ENCODE measurements around the gene VTCN1.
"Not testable (repeated sequence)": the region's sequence is repeated elsewhere in the genome, so short reads cannot be mapped to it uniquely, and the experiment has no call there.

Gene VTCN1

GRCh38 chr1:117122330-117123025 is 88.2 kb downstream of the VTCN1 start:
- H3K9me3 ChIP-seq (replicated peaks; ENCODE audit: insufficient read depth, low read length), result no peaks in the 10 kb centered on the region
- no peaks in the 10 kb centered on the region for H3K9me2 ChIP-seq (replicated peaks; ENCODE audit: insufficient read depth, low read length)
- H3K4me1 ChIP-seq (ENCODE audit: low read length), result no peaks in the 10 kb centered on the region
- no peaks in the 10 kb centered on the region for H3K79me2 ChIP-seq (ENCODE audit: low read length)
- H3K27ac ChIP-seq (ENCODE audit: low read length), result no peak overlapping the region
- H3K4me2 ChIP-seq (ENCODE audit: low read depth, low read length), result peak overlapping the region; percentile 37; the same call in 1 of the 2 replicates
- no peak for DNase-seq
- H3K36me3 ChIP-seq (replicated peaks; ENCODE audit: insufficient read depth, low read length), result no peaks in the 10 kb centered on the region
- no peak overlapping the region; the same call in 1 of the 2 replicates for H3K9ac ChIP-seq (ENCODE audit: low read length)
- H3F3A ChIP-seq (ENCODE audit: insufficient read depth, low read length), result no peaks in the 10 kb centered on the region
- peak overlapping the region; percentile 77 for H3K4me3 ChIP-seq (ENCODE audit: low read length)
- peak overlapping the region; percentile 74 for H2AFZ ChIP-seq (ENCODE audit: low read length)
- TF ChIP-seq, protein P1, sequence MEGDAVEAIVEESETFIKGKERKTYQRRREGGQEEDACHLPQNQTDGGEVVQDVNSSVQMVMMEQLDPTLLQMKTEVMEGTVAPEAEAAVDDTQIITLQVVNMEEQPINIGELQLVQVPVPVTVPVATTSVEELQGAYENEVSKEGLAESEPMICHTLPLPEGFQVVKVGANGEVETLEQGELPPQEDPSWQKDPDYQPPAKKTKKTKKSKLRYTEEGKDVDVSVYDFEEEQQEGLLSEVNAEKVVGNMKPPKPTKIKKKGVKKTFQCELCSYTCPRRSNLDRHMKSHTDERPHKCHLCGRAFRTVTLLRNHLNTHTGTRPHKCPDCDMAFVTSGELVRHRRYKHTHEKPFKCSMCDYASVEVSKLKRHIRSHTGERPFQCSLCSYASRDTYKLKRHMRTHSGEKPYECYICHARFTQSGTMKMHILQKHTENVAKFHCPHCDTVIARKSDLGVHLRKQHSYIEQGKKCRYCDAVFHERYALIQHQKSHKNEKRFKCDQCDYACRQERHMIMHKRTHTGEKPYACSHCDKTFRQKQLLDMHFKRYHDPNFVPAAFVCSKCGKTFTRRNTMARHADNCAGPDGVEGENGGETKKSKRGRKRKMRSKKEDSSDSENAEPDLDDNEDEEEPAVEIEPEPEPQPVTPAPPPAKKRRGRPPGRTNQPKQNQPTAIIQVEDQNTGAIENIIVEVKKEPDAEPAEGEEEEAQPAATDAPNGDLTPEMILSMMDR (IDR thresholded peaks at IDR 0.05; ENCODE audit: low read length), result no peak
- TF ChIP-seq EZH2phosphoT487 (IDR thresholded peaks at IDR 0.05; ENCODE audit: low read length) (no peak), EZH2 (optimal IDR thresholded peaks at IDR 0.05; ENCODE audit: low read depth, low read length) (no peak)
- no peaks in the 10 kb centered on the region for H3K27me3 ChIP-seq (replicated peaks; ENCODE audit: insufficient read depth, low read length)
- H4K20me1 ChIP-seq (ENCODE audit: insufficient read depth, low read length), result no peaks in the 10 kb centered on the region

DNA sequence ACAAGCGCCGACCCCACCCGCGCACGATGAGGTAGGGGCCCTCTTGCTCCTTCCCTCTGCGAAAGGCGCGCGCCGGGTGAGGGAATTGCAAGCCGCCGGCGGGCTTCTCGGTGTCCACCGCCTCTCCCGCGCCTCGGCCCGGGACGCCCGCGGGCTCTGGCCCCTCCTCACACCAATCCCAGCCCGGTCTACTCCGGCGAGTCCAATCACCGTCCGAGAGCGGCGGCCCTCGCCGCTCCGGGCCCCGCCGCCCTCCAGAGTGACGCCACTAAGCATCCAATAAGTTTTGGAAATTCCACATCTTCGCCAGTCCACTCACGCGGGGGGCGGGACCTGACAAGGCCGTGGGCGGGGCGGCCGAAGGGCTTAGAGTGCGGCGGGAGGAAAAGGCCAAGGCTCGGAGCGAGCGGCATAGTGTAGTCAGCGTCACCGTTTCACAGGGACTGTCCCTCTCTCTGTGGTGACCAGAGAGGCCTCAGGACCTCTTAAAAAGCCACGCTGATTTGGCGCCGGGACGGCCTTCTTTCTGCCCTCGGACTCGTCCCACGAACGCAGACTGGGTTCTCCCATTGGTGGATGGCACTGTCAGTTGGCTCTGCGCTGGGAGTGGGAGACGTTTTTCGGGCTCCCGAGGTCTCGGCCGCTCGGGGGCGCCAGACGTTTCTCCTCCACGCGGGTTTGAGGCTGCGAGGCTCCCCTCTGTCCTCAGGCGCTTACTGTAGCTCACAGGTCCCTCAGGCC is 89.0 kb downstream of the VTCN1 start, which contains the start of gene TRIM45:
Gene TRIM45 (minus strand): TSS at position 161 of the 741 bp plus-strand sequence. CDS start 548 bp downstream, outside the sequence.
- TF ChIP-seq EZH2 (optimal IDR thresholded peaks at IDR 0.05; ENCODE audit: low read depth, low read length), result no peak
- TF ChIP-seq, protein P1 (IDR thresholded peaks at IDR 0.05; ENCODE audit: low read length), result peak; percentile 50
- Histone ChIP-seq H2AFZ (ENCODE audit: low read length) (peak within 1 kb of the TSS; percentile 74), H3K36me3 (replicated peaks; ENCODE audit: insufficient read depth, low read length) (no peaks in the 10 kb centered on the region), H3K4me2 (ENCODE audit: low read depth, low read length) (peak within 1 kb of the TSS; percentile 59; the same call in 1 of the 2 replicates), H3K27ac (ENCODE audit: low read length) (peak within 1 kb of the TSS; percentile 35; the same call in 1 of the 2 replicates), H3K79me2 (ENCODE audit: low read length) (no peaks in the 10 kb centered on the region), H3K27me3 (replicated peaks; ENCODE audit: insufficient read depth, low read length) (no peaks in the 10 kb centered on the region), H3K9ac (ENCODE audit: low read length) (peak within 1 kb of the TSS; percentile 62), H4K20me1 (ENCODE audit: insufficient read depth, low read length) (no peaks in the 10 kb centered on the region), H3F3A (ENCODE audit: insufficient read depth, low read length) (no peaks in the 10 kb centered on the region), H3K4me3 (ENCODE audit: low read length) (peak within 1 kb of the TSS; percentile 77), H3K9me2 (replicated peaks; ENCODE audit: insufficient read depth, low read length) (no peaks in the 10 kb centered on the region), H3K4me1 (ENCODE audit: low read length) (no peaks in the 10 kb centered on the region), H3K9me3 (replicated peaks; ENCODE audit: insufficient read depth, low read length) (no peaks in the 10 kb centered on the region)
- DNase-seq, result peak; percentile 84

DNA sequence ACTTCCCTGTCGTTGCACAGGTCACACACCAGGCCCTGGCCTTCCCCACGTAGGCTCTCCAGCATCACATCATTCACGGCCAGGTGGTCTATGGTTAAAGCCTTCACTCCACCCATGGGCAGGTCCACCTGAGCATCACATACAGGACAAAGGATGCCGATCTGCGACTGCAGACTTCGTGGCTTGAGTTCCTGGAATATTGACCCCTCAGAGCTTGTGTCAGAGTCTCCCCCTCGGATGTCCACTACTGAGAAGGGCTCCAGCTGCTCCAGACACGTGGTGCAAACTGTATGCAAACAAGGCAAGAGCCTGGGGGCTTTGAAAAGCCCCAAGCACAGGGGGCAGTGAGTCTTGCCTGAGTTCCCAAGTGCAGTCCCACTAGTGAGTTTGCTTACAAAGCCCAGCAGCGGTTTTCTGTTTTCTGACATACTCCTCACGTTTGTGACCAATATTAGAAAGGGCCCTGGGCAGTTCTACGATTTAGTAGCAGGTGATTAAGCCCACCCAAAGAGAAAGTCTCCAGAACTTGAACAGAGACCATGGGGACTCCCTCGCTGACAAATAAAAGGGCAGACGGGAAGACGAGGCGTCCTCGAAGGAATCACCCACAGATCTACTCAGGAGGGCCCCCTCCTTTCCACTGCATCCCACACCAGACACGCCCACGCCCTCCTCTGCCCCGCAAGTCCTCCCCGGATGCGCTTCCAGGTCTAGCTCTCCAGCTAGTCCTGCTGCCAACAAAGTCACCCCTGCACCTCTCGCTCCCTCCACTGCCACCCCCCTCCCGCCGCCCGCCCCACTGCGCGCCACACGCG is 89.7 kb downstream of the VTCN1 start:
- H2AFZ ChIP-seq (ENCODE audit: low read length), result 0 out of 2 replicates have a peak overlapping the region, but pooled peaks have one; percentile 23
- H3K9ac ChIP-seq (ENCODE audit: low read length), result peak overlapping the region; percentile 62; the same call in 1 of the 2 replicates

DNA sequence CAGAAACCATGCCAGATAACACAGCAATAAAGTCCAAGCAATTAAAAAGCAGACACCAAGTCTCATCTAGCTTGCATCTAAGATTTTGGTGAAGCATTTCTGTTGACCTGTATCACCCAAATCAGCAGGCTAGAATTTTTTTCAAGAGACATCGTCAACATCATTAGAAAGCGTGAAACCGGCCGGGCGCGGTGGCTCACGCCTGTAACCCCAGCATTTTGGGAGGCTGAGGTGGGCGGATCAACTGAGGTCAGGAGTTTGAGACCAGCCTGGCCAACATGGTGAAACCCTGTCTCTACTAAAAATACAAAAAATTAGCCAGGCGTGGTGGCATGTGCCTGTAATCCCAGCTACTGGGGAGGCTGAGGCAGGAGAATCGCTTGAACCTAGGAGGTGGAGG is 91.6 kb downstream of the VTCN1 start:
- H3K4me1 ChIP-seq (ENCODE audit: low read length); H3K9me2 ChIP-seq (replicated peaks; ENCODE audit: insufficient read depth, low read length); H3K4me2 ChIP-seq (ENCODE audit: low read depth, low read length); H3K4me3 ChIP-seq (ENCODE audit: low read length); H3K27ac ChIP-seq (ENCODE audit: low read length); DNase-seq; H3K36me3 ChIP-seq (replicated peaks; ENCODE audit: insufficient read depth, low read length); H4K20me1 ChIP-seq (ENCODE audit: insufficient read depth, low read length); H3K79me2 ChIP-seq (ENCODE audit: low read length); H2AFZ ChIP-seq (ENCODE audit: low read length); H3K27me3 ChIP-seq (replicated peaks; ENCODE audit: insufficient read depth, low read length); H3F3A ChIP-seq (ENCODE audit: insufficient read depth, low read length); H3K9ac ChIP-seq (ENCODE audit: low read length); H3K9me3 ChIP-seq (replicated peaks; ENCODE audit: insufficient read depth, low read length): not testable (repeated sequence)

More for the DNA sequence above, 89.7 kb downstream of the VTCN1 start:
- Histone ChIP-seq H3K9me2 (replicated peaks; ENCODE audit: insufficient read depth, low read length) (no peaks in the 10 kb centered on the region), H3F3A (ENCODE audit: insufficient read depth, low read length) (no peaks in the 10 kb centered on the region), H3K4me2 (ENCODE audit: low read depth, low read length) (peak overlapping the region; percentile 59; the same call in 1 of the 2 replicates), H4K20me1 (ENCODE audit: insufficient read depth, low read length) (no peaks in the 10 kb centered on the region), H3K9me3 (replicated peaks; ENCODE audit: insufficient read depth, low read length) (no peaks in the 10 kb centered on the region), H3K27ac (ENCODE audit: low read length) (no peak overlapping the region), H3K36me3 (replicated peaks; ENCODE audit: insufficient read depth, low read length) (no peaks in the 10 kb centered on the region), H3K4me3 (ENCODE audit: low read length) (peak overlapping the region; percentile 77), H3K79me2 (ENCODE audit: low read length) (no peaks in the 10 kb centered on the region), H3K4me1 (ENCODE audit: low read length) (no peaks in the 10 kb centered on the region), H3K27me3 (replicated peaks; ENCODE audit: insufficient read depth, low read length) (no peaks in the 10 kb centered on the region)
- TF ChIP-seq EZH2phosphoT487 (IDR thresholded peaks at IDR 0.05; ENCODE audit: low read length) (no peak), EZH2 (optimal IDR thresholded peaks at IDR 0.05; ENCODE audit: low read depth, low read length) (no peak)
- TF ChIP-seq, protein P1 (IDR thresholded peaks at IDR 0.05; ENCODE audit: low read length), result no peak
- DNase-seq, result no peak
